GM19025 (cell line): Measurements from ENCODE around the gene HDAC5.
"Not testable (repeated sequence)": the region's sequence is repeated elsewhere in the genome, so short reads cannot be mapped to it uniquely, and the experiment has no call there.

Experiments
- ATAC-seq: cut with Tn5 transposase; IDR thresholded peaks from one replicate; pipeline ENCODE4 v1.9.1; 2021; ENCODE audit warnings: mild to moderate bottlenecking, low read depth, moderate library complexity; ENCODE audit not compliant: unreplicated experiment

HDAC5 gene

DNA sequence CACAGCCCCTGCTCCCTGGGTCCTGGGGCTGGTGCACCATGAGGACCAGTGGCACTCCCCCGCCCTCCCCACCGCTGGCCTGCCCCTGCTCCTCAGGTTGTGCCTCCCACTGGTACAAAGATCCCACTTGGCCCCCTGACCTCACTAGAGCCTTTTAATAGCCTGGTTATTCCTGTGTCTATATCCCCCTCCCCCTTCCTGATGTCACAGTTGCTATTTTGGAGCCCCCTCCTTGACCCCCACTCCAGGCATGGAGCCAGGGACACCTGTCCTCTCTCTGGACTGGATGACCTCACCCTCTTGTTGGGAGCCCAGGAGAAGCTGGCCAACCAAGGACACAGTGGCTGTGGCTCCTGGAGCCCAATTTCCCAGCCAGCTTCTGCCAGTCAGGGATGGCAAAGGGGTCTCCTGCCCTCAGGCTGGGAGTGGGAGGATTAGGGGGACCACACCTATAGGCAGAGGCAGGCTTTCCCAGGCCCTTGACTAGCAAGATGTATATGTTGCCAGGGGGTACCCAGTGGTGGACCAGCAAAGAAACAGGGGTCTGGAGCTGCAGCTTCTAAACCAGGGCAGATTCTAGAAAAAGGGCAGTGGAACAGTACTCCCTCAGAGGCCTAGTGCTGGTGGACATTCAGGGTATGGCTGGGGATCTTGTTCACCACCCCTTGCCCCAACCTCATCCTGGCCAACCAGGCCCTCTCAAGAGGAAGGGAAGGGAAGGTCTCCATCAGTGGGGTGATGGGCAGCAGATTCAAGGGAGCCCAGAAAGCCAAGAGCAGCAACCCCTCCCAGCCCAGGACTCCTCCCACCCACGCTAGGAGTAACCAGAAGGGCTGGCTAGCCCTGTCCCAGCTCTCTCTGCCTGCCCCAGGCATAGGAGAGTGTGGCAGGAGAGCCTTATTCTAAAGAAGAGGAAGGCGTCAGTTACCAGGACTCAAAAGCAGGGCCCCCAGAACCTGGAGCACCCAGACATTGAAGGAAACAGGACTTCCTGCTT, 10.9 kb downstream of the HDAC5 start:
- no peak for ATAC-seq

- ATAC-seq, result no peak
Observed at GRCh38 chr17:44111777-44112176, 11.7 kb downstream of the HDAC5 start.

GRCh38 chr17:44110823-44111633, 12.4 kb downstream of the HDAC5 start:
- peak; percentile 57 for ATAC-seq

- no peak for ATAC-seq
Observed at GRCh38 chr17:44110011-44110686, 13.3 kb downstream of the HDAC5 start.

DNA sequence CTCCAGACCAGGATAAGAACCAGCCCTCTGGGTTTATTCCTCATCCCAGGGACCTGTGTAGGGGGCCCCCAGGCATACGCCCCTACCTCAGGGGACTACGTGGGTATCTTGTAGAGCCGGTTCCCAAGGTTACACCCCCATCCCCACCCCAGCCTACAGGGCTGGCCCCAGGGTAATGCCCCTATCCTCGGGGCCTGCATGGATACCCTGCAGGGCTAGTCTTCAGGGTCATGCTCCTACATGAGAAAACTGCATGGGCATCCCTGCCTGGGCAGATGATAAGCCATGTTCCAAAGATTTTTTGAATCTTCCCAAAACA, 14.2 kb downstream of the HDAC5 start:
- no peak for ATAC-seq

DNA sequence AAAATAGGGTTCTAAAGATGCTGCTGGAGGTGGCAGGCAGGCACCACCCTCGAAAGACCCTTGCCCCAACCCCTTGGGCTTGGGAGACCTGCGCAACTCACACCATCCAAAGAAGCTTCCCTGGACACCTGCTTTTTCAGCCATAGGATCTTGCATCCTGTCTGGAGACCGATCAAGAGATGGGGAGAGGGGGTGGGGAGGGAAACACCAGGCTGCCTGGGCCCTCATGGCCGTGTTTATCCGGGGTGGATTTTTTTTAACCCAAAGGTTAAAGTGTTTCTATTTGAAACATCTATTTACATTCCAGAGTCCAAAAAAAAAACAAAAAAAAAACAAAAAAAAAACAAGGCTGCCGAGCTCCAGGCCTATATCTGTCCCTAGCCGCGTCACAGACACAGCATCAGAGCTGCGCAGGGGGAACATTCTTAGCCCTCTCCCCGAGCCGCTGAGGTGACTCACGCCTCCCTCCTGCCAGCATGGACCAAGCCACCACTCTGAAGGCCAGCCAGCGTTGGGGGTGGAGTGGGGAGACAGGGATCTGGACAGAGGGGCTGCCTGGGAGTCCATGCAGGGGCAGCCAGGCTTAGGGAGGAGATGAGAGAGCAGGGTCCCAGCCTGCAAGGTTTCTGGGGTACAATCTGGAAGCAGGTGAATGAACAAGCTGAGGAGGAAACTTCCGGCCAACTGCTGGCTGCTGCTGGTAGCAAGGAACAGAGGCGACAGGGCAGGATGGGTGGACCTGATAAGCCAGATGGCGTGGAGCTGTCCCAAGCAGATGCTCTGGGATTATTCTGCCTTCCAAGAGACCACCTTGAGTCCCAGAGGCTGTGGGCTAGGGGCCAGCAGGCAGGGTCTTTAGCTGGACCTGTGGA, 14.8 kb downstream of the HDAC5 start:
- ATAC-seq, result no peak

GRCh38 chr17:44106801-44107200, 16.6 kb downstream of the HDAC5 start:
- ATAC-seq, result no peak

DNA sequence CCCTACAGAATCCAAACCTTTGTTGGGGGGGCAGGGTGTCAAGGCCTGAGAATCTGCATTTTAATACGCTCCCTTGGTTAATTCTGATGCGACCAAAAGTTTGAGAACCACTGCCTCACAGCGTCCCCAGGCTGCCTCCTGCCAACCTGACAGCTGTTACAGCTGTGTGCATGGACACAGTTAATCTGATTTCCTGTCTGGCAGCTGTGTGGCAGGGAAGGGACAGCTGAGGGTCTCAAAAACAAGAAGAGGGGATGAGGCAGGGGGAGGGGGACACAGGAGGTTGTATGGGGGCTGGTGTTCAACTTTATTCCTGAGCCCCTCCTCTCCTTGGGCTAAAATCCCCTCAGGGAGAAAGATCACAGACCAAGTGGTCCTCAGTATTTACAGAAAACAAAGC, 17.5 kb downstream of the HDAC5 start:
- no peak for ATAC-seq

- ATAC-seq, result no peak
Observed at GRCh38 chr17:44105483-44105882, 18.0 kb downstream of the HDAC5 start.

- no peak for ATAC-seq
Observed at GRCh38 chr17:44102849-44103622, 20.4 kb downstream of the HDAC5 start.

GRCh38 chr17:44101858-44102257, 21.6 kb downstream of the HDAC5 start:
- not testable (repeated sequence) for ATAC-seq

DNA sequence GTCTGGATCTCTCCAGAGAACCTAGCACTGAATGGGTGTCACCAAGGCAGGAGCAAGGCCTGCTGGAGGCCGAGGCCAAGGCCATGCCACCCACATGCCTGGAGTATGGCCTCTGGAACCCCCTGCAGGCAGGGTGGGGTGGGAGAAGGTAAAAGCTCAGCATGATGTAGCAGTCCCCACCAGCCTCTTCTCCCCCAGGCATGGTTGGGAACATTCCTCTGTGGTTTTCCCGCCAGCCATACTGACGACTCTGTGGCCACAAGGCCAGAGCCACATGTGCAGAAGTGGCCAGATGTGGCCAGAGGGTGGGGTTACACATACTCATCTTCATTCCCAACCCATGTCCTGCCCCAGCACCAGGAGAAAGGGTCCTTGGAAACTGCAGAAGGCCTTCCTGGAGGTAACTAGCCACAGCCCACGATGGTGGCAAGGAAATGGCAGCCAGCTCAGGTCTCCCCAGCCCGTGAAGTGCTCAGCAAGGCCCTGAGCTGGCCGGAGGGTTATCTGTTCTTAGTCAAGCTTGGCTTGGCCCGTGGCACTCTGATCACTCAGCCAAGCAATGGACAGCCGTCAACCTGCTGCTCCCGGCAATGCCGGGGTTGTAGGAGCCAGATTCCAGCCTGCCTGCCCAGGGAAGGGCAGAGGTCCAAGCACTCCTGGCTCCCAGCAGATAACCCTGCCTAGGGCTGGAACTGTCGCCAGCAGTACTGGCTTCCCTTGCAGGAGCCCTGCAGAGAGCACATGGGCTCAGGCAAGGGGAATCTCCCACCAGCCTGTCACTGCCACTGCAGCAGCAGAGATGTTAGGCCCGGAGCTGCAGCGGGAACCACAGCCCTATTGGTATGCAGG, 26.1 kb downstream of the HDAC5 start:
- ATAC-seq, result no peak

DNA sequence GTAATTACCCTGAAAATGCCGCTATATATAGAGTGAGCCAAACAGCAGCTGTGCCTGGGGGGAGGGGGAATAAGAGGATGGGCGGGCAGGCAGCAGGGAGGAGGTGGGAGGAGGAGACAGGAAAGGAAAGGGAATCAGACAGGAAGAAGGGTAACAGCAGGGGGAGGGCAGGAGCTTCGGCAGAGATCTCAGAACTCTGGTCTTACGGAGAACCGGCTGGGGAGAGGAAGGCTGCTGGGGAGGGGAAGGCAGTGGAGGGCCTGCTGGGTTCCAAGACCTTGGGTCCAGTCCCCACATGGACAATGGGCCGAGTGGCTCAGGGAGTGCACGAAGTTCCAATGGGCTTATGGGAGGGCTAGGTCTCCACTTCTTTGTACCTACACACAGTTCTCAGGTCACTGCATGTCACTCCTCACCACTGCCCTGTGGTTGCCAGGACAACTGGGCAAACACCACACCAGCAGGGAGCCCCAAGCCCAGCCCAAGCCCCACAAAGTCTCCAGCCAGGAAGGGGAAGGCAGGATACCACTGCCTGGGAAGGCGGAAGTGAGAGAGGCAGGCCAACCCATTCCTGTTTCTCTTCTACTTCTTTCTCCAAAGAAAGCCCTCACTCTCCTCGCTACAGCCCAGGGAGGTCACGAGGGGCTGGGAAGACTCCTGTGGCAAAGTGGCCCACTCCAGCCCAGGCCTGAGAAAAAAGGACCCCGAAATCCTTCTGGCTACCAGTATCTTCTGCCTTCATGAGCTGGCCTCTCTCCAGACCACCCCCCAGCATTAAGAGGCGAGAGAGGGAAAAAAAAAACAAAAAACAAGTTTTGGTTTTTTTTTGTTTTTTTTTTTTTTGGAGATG, 27.6 kb downstream of the HDAC5 start:
- ATAC-seq, result no peak

- ATAC-seq, result no peak
Observed at GRCh38 chr17:44095388-44095646, 28.1 kb downstream of the HDAC5 start.

DNA sequence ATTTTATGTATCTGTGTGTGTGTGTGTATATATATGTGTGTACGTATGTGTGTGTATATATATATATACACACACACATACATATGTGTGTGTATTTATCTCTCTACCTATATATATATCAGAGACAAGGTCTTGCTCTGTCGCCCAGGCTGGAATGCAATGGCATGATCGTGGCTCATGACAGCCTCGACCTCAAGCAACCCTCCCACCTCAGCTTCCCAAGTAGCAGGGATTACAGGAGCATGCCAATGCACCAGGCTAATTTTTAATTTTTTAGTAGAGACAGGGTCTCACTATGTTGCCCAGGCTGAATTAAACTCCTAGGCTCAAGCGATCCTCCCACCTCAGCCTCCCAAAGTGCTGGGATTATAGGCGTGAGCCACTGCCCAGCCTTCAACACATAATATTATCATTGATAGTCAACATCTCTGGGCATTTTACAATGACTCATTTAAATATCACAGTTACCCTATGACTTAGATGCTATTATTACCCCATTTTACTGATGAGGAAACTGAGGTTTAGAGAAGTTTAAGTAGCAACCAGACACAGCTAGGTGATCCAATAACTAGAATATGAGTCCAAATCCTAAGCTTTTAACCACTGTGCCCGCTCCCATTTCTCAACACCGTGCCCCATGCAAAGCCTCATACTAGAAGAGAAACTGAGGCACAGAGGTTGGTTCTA, 28.6 kb downstream of the HDAC5 start:
- ATAC-seq, result no peak

DNA sequence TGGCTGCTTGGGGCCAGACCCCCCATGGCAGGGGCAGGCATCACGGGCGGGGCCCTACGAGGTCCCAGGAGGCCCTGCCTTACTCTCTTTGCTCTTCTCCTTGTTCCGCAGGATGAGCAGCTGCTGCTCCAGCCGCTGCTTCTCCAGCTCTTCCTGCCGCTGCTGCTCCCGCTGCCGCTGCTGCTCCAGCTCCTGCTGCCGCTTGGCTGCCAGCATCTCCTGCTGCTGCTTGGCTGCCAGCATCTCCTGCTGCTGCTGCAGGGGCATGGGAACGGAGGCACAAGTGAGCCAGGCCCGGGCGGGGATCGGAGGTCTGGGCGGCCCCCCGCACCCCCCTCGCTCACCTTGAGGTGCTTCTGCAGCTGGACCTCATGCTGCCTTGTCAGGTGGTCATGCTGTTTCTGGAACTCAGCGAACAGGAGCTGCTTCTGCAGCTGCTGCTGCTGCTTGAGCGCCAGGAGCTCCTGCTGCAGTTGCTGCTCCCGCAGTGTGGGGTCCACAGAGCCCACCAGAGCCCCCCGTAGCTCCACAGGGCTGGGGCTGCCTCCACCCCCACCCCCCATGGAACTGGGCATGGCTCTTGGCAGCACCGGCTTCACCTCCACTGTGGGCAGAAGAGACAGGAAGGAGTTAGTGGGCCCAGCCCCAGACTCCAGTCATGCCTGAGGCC, 30.1 kb downstream of the HDAC5 start:
- ATAC-seq, result no peak

DNA sequence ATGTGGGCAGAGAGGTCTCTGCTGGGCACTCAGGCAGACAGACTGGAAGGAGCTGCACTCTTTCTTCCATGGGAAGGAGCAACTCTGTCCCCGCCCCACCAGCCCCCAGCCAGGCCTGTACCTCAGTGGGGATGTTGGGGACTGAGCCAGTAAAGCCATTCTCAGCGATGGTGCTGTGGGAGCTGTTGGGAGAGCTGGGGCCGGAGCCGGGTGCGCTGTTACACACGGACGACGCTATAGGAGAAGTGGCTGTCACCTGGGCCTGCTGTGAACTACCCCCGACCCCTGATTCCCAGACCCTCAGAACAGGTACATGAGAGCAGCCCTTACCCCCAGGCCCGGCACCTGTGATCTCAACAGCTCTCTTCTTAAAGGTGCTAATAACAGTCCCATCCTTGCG, 31.4 kb downstream of the HDAC5 start:
- no peak for ATAC-seq
